ENCODE measurements around the gene YARS1.

DNA sequence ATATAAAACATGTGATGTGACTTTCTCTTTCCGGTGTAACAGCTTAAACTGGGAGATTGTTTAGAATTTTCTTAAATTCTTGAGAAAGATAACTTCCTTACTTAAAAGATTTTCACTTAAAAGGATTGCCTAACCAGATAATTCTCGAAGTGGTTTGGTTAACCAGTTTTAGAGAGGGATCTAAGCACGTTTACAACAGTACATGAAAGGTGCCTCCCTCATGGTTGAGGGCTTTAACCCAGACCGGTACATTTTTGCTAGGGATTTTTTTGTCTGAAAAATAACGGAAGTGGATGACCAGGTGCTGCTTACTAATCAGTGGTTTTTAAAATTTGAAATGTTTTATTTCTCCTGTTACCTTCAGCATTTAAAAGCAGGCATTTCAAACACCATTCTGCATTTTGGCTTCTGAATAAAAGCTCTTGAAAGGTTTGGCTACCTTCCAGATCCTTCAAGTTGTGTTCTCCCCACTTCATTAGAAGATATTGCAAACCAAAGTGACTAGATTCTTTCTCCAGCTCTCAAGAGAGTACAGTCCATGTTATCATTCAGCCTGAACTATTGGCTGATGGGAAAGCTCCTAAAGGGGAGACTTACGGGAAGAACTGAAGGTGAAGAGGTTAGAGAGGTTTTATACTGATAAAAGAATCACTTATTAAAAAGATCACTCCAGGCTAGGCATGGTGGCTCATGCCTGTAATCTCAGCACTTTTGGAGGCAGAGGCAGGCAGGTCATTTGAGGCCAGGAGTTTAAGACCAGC is 13.1 kb upstream of the YARS1 start:
- TF ChIP-seq, protein P1, sequence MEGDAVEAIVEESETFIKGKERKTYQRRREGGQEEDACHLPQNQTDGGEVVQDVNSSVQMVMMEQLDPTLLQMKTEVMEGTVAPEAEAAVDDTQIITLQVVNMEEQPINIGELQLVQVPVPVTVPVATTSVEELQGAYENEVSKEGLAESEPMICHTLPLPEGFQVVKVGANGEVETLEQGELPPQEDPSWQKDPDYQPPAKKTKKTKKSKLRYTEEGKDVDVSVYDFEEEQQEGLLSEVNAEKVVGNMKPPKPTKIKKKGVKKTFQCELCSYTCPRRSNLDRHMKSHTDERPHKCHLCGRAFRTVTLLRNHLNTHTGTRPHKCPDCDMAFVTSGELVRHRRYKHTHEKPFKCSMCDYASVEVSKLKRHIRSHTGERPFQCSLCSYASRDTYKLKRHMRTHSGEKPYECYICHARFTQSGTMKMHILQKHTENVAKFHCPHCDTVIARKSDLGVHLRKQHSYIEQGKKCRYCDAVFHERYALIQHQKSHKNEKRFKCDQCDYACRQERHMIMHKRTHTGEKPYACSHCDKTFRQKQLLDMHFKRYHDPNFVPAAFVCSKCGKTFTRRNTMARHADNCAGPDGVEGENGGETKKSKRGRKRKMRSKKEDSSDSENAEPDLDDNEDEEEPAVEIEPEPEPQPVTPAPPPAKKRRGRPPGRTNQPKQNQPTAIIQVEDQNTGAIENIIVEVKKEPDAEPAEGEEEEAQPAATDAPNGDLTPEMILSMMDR (conservative IDR thresholded peaks at IDR 0.05) = no peak
- no peak for TF ChIP-seq EZH2 (IDR thresholded peaks at IDR 0.05; ENCODE audit: low read depth)

Data from PC-9 (cell line).